Hepatocyte (in vitro differentiated cells): ENCODE measurements around the gene PPP3R2.

Source experiments
- CTCF ChIP-seq: fragments of 200-600 bp; sonication (generic); IDR thresholded peaks from 2 replicates; pipeline ENCODE4 v1.5.1; 2016; ENCODE audit warnings: antibody characterized with exemption, mild to moderate bottlenecking; ENCODE audit not compliant: poor library complexity
- EZH2phosphoT487 ChIP-seq: fragments of 200-600 bp; sonication (generic); IDR thresholded peaks from one replicate; pipeline ENCODE4 v1.6.1; 2018; ENCODE audit warnings: antibody characterized with exemption, mild to moderate bottlenecking, low read depth, moderate library complexity; ENCODE audit not compliant: unreplicated experiment, severe bottlenecking

GRCh38 chr9:101620452-101620851 lies 25.7 kb upstream of the PPP3R2 start:
- TF ChIP-seq CTCF (no peak), EZH2phosphoT487 (no peak)
